Nephron progenitor cell (in vitro differentiated cells): Measurements from ENCODE around the gene KCNH3.

Experiments used
- DNase-seq: peaks from one replicate; pipeline ENCODE4 v3.0.0; 2021
- H3K27ac Mint-ChIP-seq: 2 replicates; pipeline ENCODE4 v1.8.0; 2021; ENCODE audit warnings: mild to moderate bottlenecking, moderate library complexity, mixed read lengths
- H3K27me3 Mint-ChIP-seq: 2 replicates; pipeline ENCODE4 v1.8.0; 2021; ENCODE audit warnings: mild to moderate bottlenecking, low read depth, mixed read lengths; ENCODE audit not compliant: poor library complexity
- H3K36me3 Mint-ChIP-seq: 2 replicates; pipeline ENCODE4 v1.8.0; 2021; ENCODE audit warnings: low read depth, mixed read lengths
- H3K4me1 Mint-ChIP-seq: 2 replicates; pipeline ENCODE4 v1.8.0; 2021; ENCODE audit warnings: mixed read lengths
- H3K4me3 Mint-ChIP-seq: 2 replicates; pipeline ENCODE4 v1.8.0; 2021; ENCODE audit warnings: mild to moderate bottlenecking, moderate library complexity, mixed read lengths
- H3K9me3 Mint-ChIP-seq: 2 replicates; pipeline ENCODE4 v1.8.0; 2021; ENCODE audit warnings: mild to moderate bottlenecking, moderate library complexity, mixed read lengths
- CTCF ChIP-seq: fragments of 200-600 bp; sonication (generic); IDR thresholded peaks from 2 replicates; pipeline ENCODE4 v1.5.0; 2021; ENCODE audit warnings: antibody characterized with exemption

KCNH3 gene

GRCh38 chr12:49577589-49578315 lies 38.9 kb downstream of the KCNH3 start:
- H3K4me1 Mint-ChIP-seq = peaks cover 34% of the 10 kb centered on the region
- peaks cover 41% of the 10 kb centered on the region for H3K36me3 Mint-ChIP-seq
- DNase-seq = no peak
- H3K27ac Mint-ChIP-seq = peak overlapping the region; percentile 59
- H3K9me3 Mint-ChIP-seq = no peaks in the 10 kb centered on the region
- TF ChIP-seq CTCF = no peak
- no peak overlapping the region for H3K4me3 Mint-ChIP-seq
- H3K27me3 Mint-ChIP-seq = peaks cover 3% of the 10 kb centered on the region

- Mint-ChIP-seq H3K27ac (no peak overlapping the region), H3K36me3 (peaks cover 34% of the 10 kb centered on the region), H3K27me3 (peaks cover 3% of the 10 kb centered on the region), H3K4me1 (peaks cover 36% of the 10 kb centered on the region), H3K4me3 (no peak overlapping the region), H3K9me3 (no peaks in the 10 kb centered on the region)
- TF ChIP-seq CTCF = no peak
- DNase-seq = no peak
These were observed 39.8 kb downstream of the KCNH3 start for GRCh38 chr12:49578471-49579112.

DNA sequence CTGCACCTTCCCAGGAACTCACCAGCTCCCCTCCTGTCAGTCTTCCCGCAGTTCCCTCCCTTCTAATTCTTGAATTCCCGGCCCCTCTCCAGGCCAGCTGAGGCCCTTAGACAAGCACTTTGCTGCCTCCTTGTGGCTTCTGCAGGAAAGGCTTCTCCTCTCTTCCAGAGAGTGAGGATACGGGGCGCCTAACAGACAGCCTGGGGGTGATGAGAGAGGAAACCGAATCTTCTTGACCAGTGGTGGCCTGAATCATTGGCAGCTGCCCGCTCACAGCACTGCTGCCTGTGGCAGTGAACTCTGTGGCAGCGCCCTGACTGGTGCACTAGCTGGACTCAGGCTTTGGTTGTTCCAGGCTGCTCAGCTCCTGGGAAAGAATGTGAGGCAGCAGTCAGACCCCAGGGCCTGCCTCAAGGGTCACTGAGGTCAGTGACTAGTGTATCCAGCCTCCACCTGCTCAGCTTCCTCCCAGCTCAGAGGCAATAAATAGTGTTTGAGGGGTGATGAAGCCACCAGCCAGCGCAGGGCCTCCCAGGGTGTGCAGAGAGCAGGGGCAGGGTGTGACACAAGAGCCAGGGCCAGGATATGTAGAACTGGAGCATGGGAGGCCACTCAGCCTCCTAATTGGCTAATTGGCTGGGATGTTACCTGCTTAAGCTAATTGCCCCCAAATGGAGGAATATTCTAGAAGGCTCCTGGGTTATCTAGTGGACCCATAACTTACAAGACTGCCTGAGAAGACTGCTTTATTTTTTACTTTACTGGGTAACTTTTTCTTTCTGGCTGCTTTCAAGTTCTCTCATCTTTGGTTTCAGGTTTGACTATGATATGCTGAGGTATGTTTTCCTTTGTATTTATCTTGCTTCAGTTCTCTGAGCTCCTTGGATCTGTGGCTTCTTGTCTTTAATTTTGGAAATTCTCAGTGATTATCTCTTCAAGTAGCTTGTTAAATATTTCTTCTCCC lies 42.0 kb downstream of the KCNH3 start:
- peak; percentile 87 for DNase-seq
- Mint-ChIP-seq H3K9me3 (no peaks in the 10 kb centered on the region), H3K36me3 (peaks cover 20% of the 10 kb centered on the region), H3K4me1 (peaks cover 50% of the 10 kb centered on the region), H3K27me3 (peaks cover 6% of the 10 kb centered on the region), H3K27ac (peak overlapping the region; percentile 92), H3K4me3 (peak overlapping the region; percentile 18)
- TF ChIP-seq CTCF = peak; percentile 74

DNA sequence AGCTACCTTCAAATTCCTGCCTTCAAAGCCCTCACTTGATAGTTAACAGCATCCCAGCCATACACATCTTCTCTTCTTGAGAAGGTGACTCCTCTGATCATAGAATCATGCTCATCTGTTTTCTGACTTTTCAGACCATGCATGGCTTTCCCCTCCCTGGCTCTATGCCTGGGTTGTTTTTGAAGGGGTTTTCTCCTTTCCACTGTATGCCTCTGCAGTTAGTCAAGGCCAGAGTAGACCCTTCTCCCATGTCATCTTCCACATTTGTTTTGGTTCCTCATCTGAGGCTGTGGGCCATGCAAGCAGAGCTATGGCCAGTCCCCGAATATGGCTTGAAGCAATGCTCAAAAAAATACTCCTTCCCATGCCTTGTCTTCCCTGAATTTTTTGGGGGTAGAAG lies 43.4 kb downstream of the KCNH3 start:
- H3K36me3 Mint-ChIP-seq = peaks cover 21% of the 10 kb centered on the region
- no peak for DNase-seq
- peaks cover 50% of the 10 kb centered on the region for H3K4me1 Mint-ChIP-seq
- TF ChIP-seq CTCF = no peak
- H3K27ac Mint-ChIP-seq = peak overlapping the region; percentile 57
- H3K27me3 Mint-ChIP-seq = peaks cover 6% of the 10 kb centered on the region
- peak overlapping the region; percentile 59 for H3K4me3 Mint-ChIP-seq
- H3K9me3 Mint-ChIP-seq = no peaks in the 10 kb centered on the region

DNA sequence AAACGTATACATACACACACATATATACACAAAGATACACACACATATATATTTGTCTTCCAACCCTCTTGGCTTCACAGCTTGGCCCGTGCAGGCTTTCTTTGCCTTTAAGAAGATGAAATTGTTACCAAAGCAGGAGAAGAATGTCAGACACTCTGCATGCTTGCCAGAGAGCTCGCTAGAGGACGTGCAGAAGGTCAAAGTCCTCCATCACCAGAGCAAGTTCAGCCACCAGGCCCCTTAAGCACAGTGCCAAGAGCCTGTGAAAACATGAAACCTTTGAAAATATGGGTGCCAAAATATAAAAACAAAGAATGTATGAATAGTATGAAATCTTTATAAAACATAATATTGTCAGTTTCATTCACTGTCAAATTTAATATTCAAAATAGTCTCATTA lies 44.0 kb downstream of the KCNH3 start:
- Mint-ChIP-seq H3K9me3 (no peaks in the 10 kb centered on the region), H3K27me3 (peaks cover 6% of the 10 kb centered on the region), H3K4me3 (no peak overlapping the region), H3K27ac (no peak overlapping the region), H3K4me1 (peaks cover 50% of the 10 kb centered on the region), H3K36me3 (peaks cover 21% of the 10 kb centered on the region)
- DNase-seq = no peak
- TF ChIP-seq CTCF = no peak
